ENCODE data around the gene KAZALD1.
"Not testable (repeated sequence)": the region's sequence is repeated elsewhere in the genome, so short reads cannot be mapped to it uniquely, and the experiment has no call there.

The KAZALD1 gene

GRCh38 chr10:101028446-101029337, 33.1 kb upstream of the KAZALD1 start:
- Histone ChIP-seq H3K27ac (no peak overlapping the region), H3K4me3 (no peak overlapping the region), H3K36me3 (ENCODE audit: insufficient read depth, low read length) (no peaks in the 10 kb centered on the region), H3K9me3 (ENCODE audit: low read depth, low read length) (no peaks in the 10 kb centered on the region), H3K9ac (ENCODE audit: insufficient read length) (no peak overlapping the region)
- no peak for TF ChIP-seq POLR2AphosphoS5 (IDR thresholded peaks at IDR 0.05; ENCODE audit: borderline replicate concordance, low read depth, low read length)
- DNase-seq (ENCODE audit: low read depth, low spot score) = no peak

GRCh38 chr10:101029520-101030295, 32.1 kb upstream of the KAZALD1 start:
- no peak for DNase-seq (ENCODE audit: low read depth, low spot score)
- Histone ChIP-seq H3K4me3 (no peak overlapping the region), H3K36me3 (ENCODE audit: insufficient read depth, low read length) (no peaks in the 10 kb centered on the region), H3K9ac (ENCODE audit: insufficient read length) (no peak overlapping the region), H3K9me3 (ENCODE audit: low read depth, low read length) (no peaks in the 10 kb centered on the region), H3K27ac (no peak overlapping the region)
- no peak for TF ChIP-seq FOXP2 (optimal IDR thresholded peaks at IDR 0.05; ENCODE audit: control extremely low read depth, extremely low read length, insufficient read depth)
- TF ChIP-seq EZH2 (IDR thresholded peaks at IDR 0.05) = no peak
- TF ChIP-seq POLR2AphosphoS5 (IDR thresholded peaks at IDR 0.05; ENCODE audit: borderline replicate concordance, low read depth, low read length) = no peak

GRCh38 chr10:101030496-101031127, 31.2 kb upstream of the KAZALD1 start:
- DNase-seq (ENCODE audit: low read depth, low spot score) = no peak
- Histone ChIP-seq H3K9ac (ENCODE audit: insufficient read length) (no peak overlapping the region), H3K4me3 (peak overlapping the region; percentile 75), H3K27ac (no peak overlapping the region), H3K9me3 (ENCODE audit: low read depth, low read length) (no peaks in the 10 kb centered on the region), H3K36me3 (ENCODE audit: insufficient read depth, low read length) (no peaks in the 10 kb centered on the region)
- TF ChIP-seq FOXP2 (optimal IDR thresholded peaks at IDR 0.05; ENCODE audit: control extremely low read depth, extremely low read length, insufficient read depth) (no peak), EZH2 (IDR thresholded peaks at IDR 0.05) (no peak), POLR2AphosphoS5 (IDR thresholded peaks at IDR 0.05; ENCODE audit: borderline replicate concordance, low read depth, low read length) (no peak)

- Histone ChIP-seq H3K4me3 (peak within 1 kb of the TSS; percentile 75), H3K9me3 (ENCODE audit: low read depth, low read length) (no peaks in the 10 kb centered on the region), H3K9ac (ENCODE audit: insufficient read length) (no peak within 1 kb of the TSS), H3K27ac (no peak within 1 kb of the TSS), H3K36me3 (ENCODE audit: insufficient read depth, low read length) (no peaks in the 10 kb centered on the region)
- TF ChIP-seq EZH2 (IDR thresholded peaks at IDR 0.05) (no peak), POLR2AphosphoS5 (IDR thresholded peaks at IDR 0.05; ENCODE audit: borderline replicate concordance, low read depth, low read length) (no peak), FOXP2 (optimal IDR thresholded peaks at IDR 0.05; ENCODE audit: control extremely low read depth, extremely low read length, insufficient read depth) (no peak)
- DNase-seq (ENCODE audit: low read depth, low spot score) = no peak
Measured at GRCh38 chr10:101031128-101031795, 30.5 kb upstream of the KAZALD1 start, which contains the start of the genes PDZD7 and SFXN3. Gene PDZD7, minus strand, starts transcription at chr10:101031129. Its CDS starts 910 bp downstream, at chr10:101030219. Gene SFXN3, plus strand, starts transcription at chr10:101031234. Its CDS starts 3,461 bp downstream, at chr10:101034695.

DNA sequence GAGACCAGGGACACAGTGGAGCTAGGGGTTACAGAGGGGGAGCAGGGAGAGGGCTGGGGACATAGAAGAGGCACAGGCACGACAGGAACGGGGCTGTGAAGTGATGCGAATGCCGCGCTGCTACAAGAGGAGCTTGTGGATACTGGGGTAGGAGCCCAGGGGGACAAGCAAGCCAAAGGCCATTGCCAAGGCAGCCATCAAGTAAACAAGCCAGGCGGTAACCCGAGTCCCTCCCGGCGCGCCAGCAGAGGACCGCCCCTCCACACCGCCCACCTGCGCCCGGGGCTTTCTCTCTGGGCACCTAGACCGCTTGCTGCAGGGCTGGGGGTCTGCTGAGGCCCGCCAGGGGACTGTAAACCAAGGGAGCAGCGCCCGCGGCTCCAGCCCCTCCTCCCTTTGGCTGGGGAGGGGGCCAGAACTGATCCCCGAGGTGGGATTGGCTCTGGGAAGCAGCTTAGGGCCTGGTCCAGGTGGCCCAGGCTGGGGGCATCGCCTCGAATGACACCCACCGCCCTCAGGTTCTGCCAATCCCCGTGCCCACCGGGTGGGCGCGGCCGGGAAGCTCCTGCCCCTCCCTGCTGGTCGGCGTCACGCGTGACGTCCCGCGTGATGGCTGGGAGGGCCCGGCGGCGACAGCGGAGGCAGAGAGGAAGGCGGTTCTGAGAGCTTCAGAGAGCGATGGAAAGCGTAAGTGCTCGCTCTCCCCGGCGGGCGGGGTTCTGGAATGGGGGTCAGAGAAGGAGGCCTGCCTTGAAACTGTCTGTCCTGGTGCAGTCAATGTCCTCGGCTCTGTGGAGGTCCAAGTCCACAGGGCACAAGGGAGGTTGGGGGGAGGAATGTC, 29.8 kb upstream of the KAZALD1 start:
- Histone ChIP-seq H3K4me3 (peak overlapping the region; percentile 75), H3K9me3 (ENCODE audit: low read depth, low read length) (no peaks in the 10 kb centered on the region), H3K36me3 (ENCODE audit: insufficient read depth, low read length) (no peaks in the 10 kb centered on the region), H3K9ac (ENCODE audit: insufficient read length) (no peak overlapping the region), H3K27ac (no peak overlapping the region)
- no peak for DNase-seq (ENCODE audit: low read depth, low spot score)
- no peak for TF ChIP-seq EZH2 (IDR thresholded peaks at IDR 0.05)
- no peak for TF ChIP-seq FOXP2 (optimal IDR thresholded peaks at IDR 0.05; ENCODE audit: control extremely low read depth, extremely low read length, insufficient read depth)
- TF ChIP-seq POLR2AphosphoS5 (IDR thresholded peaks at IDR 0.05; ENCODE audit: borderline replicate concordance, low read depth, low read length) = no peak

DNA sequence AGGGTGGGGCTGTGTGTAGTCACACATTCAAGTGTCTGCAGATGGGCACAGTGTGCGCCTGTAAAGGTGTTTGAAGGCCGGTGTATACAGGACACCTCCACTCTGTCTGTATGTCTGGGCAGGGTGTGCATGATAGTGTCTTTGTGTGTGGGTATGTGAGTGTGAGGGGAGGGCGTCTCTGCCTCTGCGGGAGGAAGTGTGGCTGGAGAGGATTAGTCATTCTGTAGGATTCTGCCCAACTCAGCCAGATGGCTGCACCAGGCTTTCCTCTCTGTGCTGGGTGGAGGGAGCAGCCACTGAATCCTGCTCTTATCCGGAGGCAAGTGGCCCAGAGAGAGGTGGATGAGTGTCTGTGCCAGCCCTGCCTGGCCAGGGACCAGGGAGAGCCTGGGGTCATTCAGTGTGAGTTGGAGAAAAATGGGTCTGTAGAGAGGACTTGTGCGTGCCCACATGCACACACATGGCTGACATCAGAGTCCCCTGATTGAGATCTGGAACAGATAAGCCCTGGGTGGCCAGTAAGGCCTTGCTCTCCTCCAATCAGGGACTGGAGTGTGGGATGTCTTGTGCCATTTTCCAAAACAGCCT, 29.1 kb upstream of the KAZALD1 start:
- Histone ChIP-seq H3K9me3 (ENCODE audit: low read depth, low read length) (no peaks in the 10 kb centered on the region), H3K36me3 (ENCODE audit: insufficient read depth, low read length) (no peaks in the 10 kb centered on the region), H3K4me3 (peak overlapping the region; percentile 75), H3K27ac (no peak overlapping the region), H3K9ac (ENCODE audit: insufficient read length) (no peak overlapping the region)
- TF ChIP-seq POLR2AphosphoS5 (IDR thresholded peaks at IDR 0.05; ENCODE audit: borderline replicate concordance, low read depth, low read length) (no peak), EZH2 (IDR thresholded peaks at IDR 0.05) (no peak), FOXP2 (optimal IDR thresholded peaks at IDR 0.05; ENCODE audit: control extremely low read depth, extremely low read length, insufficient read depth) (no peak)
- DNase-seq (ENCODE audit: low read depth, low spot score) = no peak

DNA sequence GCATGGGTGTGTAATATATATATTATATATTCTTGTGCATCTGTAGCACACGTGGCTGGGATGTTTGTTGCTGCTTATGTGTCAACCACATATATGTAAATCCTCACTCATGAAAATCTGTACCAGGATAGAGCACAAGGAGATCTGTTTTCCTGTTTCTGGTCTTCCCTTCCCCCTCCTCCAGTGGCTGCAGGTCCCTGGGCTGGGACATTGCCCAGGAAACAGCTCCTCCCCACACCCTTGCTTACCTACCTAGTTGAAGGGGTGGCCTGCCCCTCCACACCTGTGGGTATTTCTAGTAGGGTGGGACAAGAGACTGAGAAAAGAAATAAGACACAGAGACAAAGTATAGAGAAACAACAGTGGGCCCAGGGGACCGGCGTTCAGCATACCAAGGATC, 28.5 kb upstream of the KAZALD1 start:
- no peak overlapping the region for H3K9ac ChIP-seq (ENCODE audit: insufficient read length)
- TF ChIP-seq FOXP2 (optimal IDR thresholded peaks at IDR 0.05; ENCODE audit: control extremely low read depth, extremely low read length, insufficient read depth) (no peak), POLR2AphosphoS5 (IDR thresholded peaks at IDR 0.05; ENCODE audit: borderline replicate concordance, low read depth, low read length) (no peak), EZH2 (IDR thresholded peaks at IDR 0.05) (no peak)

GRCh38 chr10:101034404-101034803, 27.4 kb upstream of the KAZALD1 start:
- not testable (repeated sequence) for DNase-seq (ENCODE audit: low read depth, low spot score); H3K9ac ChIP-seq (ENCODE audit: insufficient read length); H3K4me3 ChIP-seq; H3K9me3 ChIP-seq (ENCODE audit: low read depth, low read length); H3K27ac ChIP-seq; H3K36me3 ChIP-seq (ENCODE audit: insufficient read depth, low read length)

More for the DNA sequence above, 28.5 kb upstream of the KAZALD1 start:
- no peaks in the 10 kb centered on the region for H3K9me3 ChIP-seq (ENCODE audit: low read depth, low read length)
- no peak for DNase-seq (ENCODE audit: low read depth, low spot score)
- H3K4me3 ChIP-seq = no peak overlapping the region
- no peak overlapping the region for H3K27ac ChIP-seq
- H3K36me3 ChIP-seq (ENCODE audit: insufficient read depth, low read length) = no peaks in the 10 kb centered on the region
